Calu3 (cell line): Measurements from ENCODE around the gene PPP1R16B. TPM values are rescaled to one million over a fixed set of nuclear protein-coding genes. Genes with fewer than 3 reads are reported as not detected.

Experiments
- BruUV-seq: library from RNA; stranded (reverse); fragments of 400-500 nt; replicated peaks from 2 replicates; lab custom pipeline; 2021; lab: Mats Ljungman, UMichigan
- CTCF ChIA-PET: fragments of 300-600 bp; sonication (Branson Sonifier 250); formaldehyde crosslinking; loops from one replicate; lab custom pipeline; 2022; ENCODE audit warnings: antibody characterized with exemption; lab: Charles Lee
- DNase-seq: peaks from one replicate; pipeline ENCODE4 v3.0.0; 2022
- H3K27ac Mint-ChIP-seq: one replicate; pipeline ENCODE4 v1.8.0; 2022; ENCODE audit warnings: mixed read lengths; ENCODE audit not compliant: unreplicated experiment
- H3K27me3 Mint-ChIP-seq: one replicate; pipeline ENCODE4 v1.8.0; 2022; ENCODE audit warnings: mixed read lengths; ENCODE audit not compliant: unreplicated experiment
- H3K36me3 Mint-ChIP-seq: one replicate; pipeline ENCODE4 v1.8.0; 2022; ENCODE audit warnings: mild to moderate bottlenecking, moderate library complexity, mixed read lengths; ENCODE audit not compliant: insufficient read depth, unreplicated experiment
- H3K4me1 Mint-ChIP-seq: one replicate; pipeline ENCODE4 v1.8.0; 2022; ENCODE audit warnings: mild to moderate bottlenecking, low read depth, mixed read lengths; ENCODE audit not compliant: unreplicated experiment
- H3K4me3 Mint-ChIP-seq: one replicate; pipeline ENCODE4 v1.8.0; 2022; ENCODE audit warnings: mild to moderate bottlenecking, low read depth, moderate library complexity, mixed read lengths; ENCODE audit not compliant: unreplicated experiment
- H3K9me3 Mint-ChIP-seq: one replicate; pipeline ENCODE4 v1.8.0; 2022; ENCODE audit warnings: low read depth, mixed read lengths; ENCODE audit not compliant: unreplicated experiment
- CTCF ChIP-seq: fragments of 200-600 bp; IDR thresholded peaks from one replicate; pipeline ENCODE4 v1.8.0; 2022; ENCODE audit warnings: antibody characterized with exemption; ENCODE audit not compliant: unreplicated experiment
- intact Hi-C: fragments of 100-400 bp; cut with micrococcal nuclease; formaldehyde crosslinking; loops from one replicate; pipeline ENCODE4 v1.10.0; 2022; ENCODE audit not compliant: unreplicated experiment
- total RNA-seq: library from RNA; stranded (reverse); gene quantifications from 2 replicates; pipeline ENCODE4 v1.2.3, GENCODE V29; 2022

The PPP1R16B gene
- total RNA-seq, 1 experiment from 2014 or later: not detected

- intact Hi-C loops: loop anchor here (1.0 kb wide), 1 partner anchor 19 kb away; no protein-coding TSS in a partner anchor
- H3K4me3 Mint-ChIP-seq: peak overlapping the region; percentile 97
- no peak for DNase-seq
- H3K27ac Mint-ChIP-seq: peak overlapping the region; percentile 95
- H3K27me3 Mint-ChIP-seq: no peaks in the 10 kb centered on the region
- TF ChIP-seq CTCF: no peak
- H3K36me3 Mint-ChIP-seq: peaks cover 21% of the 10 kb centered on the region
- CTCF ChIA-PET: interaction anchor here (0.9 to 2.5 kb wide), 11 partner anchors 10 to 42 kb away, joined by 3 to 19 read pairs (median 5); partner anchors contain the start of gene FAM83D
- H3K9me3 Mint-ChIP-seq: no peaks in the 10 kb centered on the region
- TSS peak; percentile 64 for BruUV-seq
- peaks cover 21% of the 10 kb centered on the region for H3K4me1 Mint-ChIP-seq
These were observed 157.5 kb downstream of the PPP1R16B start for GRCh38 chr20:38962928-38963401.

- no peaks in the 10 kb centered on the region for H3K27me3 Mint-ChIP-seq
- BruUV-seq: no TSS peak
- peaks cover 21% of the 10 kb centered on the region for H3K4me1 Mint-ChIP-seq
- no peak overlapping the region for H3K4me3 Mint-ChIP-seq
- DNase-seq: no peak
- CTCF ChIA-PET: interaction anchor here (2.2 to 2.5 kb wide), 2 partner anchors 35 to 41 kb away, joined by 10 to 19 read pairs; no protein-coding TSS in a partner anchor
- TF ChIP-seq CTCF: no peak
- intact Hi-C loops: loop anchor here (1.0 kb wide), 1 partner anchor 19 kb away; no protein-coding TSS in a partner anchor
- H3K36me3 Mint-ChIP-seq: peaks cover 21% of the 10 kb centered on the region
- H3K9me3 Mint-ChIP-seq: no peaks in the 10 kb centered on the region
- H3K27ac Mint-ChIP-seq: no peak overlapping the region
These were observed 158.2 kb downstream of the PPP1R16B start for GRCh38 chr20:38963745-38964144.

- Mint-ChIP-seq H3K4me3 (no peak overlapping the region), H3K9me3 (no peaks in the 10 kb centered on the region), H3K36me3 (peaks cover 22% of the 10 kb centered on the region), H3K4me1 (peaks cover 23% of the 10 kb centered on the region), H3K27me3 (no peaks in the 10 kb centered on the region), H3K27ac (no peak overlapping the region)
- no peak for DNase-seq
- no TSS peak for BruUV-seq
- intact Hi-C loops: no loop called here
- CTCF ChIA-PET: interaction anchor here (0.7 to 1.3 kb wide), 2 partner anchors 15 to 117 kb away, joined by 3 to 4 read pairs; no protein-coding TSS in a partner anchor
- TF ChIP-seq CTCF: no peak
These were observed 159.8 kb downstream of the PPP1R16B start for GRCh38 chr20:38965264-38965663.

- intact Hi-C loops: no loop called here
- no peaks in the 10 kb centered on the region for H3K27me3 Mint-ChIP-seq
- H3K4me3 Mint-ChIP-seq: no peak overlapping the region
- BruUV-seq: no TSS peak
- peaks cover 15% of the 10 kb centered on the region for H3K36me3 Mint-ChIP-seq
- no peaks in the 10 kb centered on the region for H3K9me3 Mint-ChIP-seq
- no peak for TF ChIP-seq CTCF
- CTCF ChIA-PET: no interaction called here
- H3K4me1 Mint-ChIP-seq: peaks cover 16% of the 10 kb centered on the region
- no peak overlapping the region for H3K27ac Mint-ChIP-seq
- DNase-seq: no peak
These were observed 162.6 kb downstream of the PPP1R16B start for GRCh38 chr20:38968090-38968489.
